Adrenal gland (tissue), 12 donors: ENCODE measurements around the gene HORMAD2. TPM values are rescaled to one million over a fixed set of nuclear protein-coding genes. Genes with fewer than 3 reads are reported as not detected.

ENCODE experiments used
- DNase-seq, 7 donors: peaks; one replicate each; pipeline ENCODE4 v3.0.0-alpha.2; 2019 to 2020
- H3K27ac ChIP-seq, 5 donors: fragments of 200-600 bp; sonication (generic) in 4 of 5; 1 replicate in 3 of 5; 2 replicates in 2 of 5; pipeline versions ENCODE4 v1.5.1 to v1.8.0; 2016 to 2020; ENCODE audit warnings: mild to moderate bottlenecking in 1 of 5
- H3K27me3 ChIP-seq: fragments of 200-600 bp; 2 replicates; pipeline ENCODE4 v1.8.0; 2021
- H3K36me3 ChIP-seq, 2 donors: fragments of 200-600 bp; replicated peaks in 1 of 2; 1 replicate in 1 of 2; 2 replicates in 1 of 2; pipeline versions ENCODE4 v1.5.1 to v1.8.0; 2018 to 2022
- H3K4me1 ChIP-seq, 2 donors: fragments of 200-600 bp; replicated peaks in 1 of 2; 1 replicate in 1 of 2; 2 replicates in 1 of 2; pipeline versions ENCODE4 v1.5.1 to v1.8.0; 2018 to 2021
- H3K4me3 ChIP-seq, 4 donors: fragments of 200-600 bp; sonication (generic) in 3 of 4; one replicate each; pipeline ENCODE4 v1.5.1; 2016 to 2018
- H3K9me3 ChIP-seq, 3 donors: fragments of 200-600 bp; sonication (generic) in 1 of 3; replicated peaks in 1 of 3; 1 replicate in 2 of 3; 2 replicates in 1 of 3; pipeline versions ENCODE4 v1.5.1 to v1.8.0; 2016 to 2021
- CTCF ChIP-seq, 6 experiments: fragments of 450-650 bp in 4 of 6; fragments of 200-600 bp in 2 of 6; sonication (generic) in 1 of 6; IDR thresholded peaks; 1 replicate in 5 of 6; 2 replicates in 1 of 6; pipeline versions ENCODE4 v1.5.1 to v1.8.0; 2016 to 2021; ENCODE audit warnings: antibody characterized with exemption in 6 of 6, mild to moderate bottlenecking in 2 of 6, moderate library complexity in 1 of 6
- POLR2A ChIP-seq, 2 donors: fragments of 450-650 bp; IDR thresholded peaks; one replicate each; pipeline ENCODE4 v1.6.1; 2017; ENCODE audit warnings: antibody characterized with exemption in 2 of 2, mild to moderate bottlenecking in 2 of 2, moderate library complexity in 1 of 2
- WGBS, 4 donors: extraction: QIAGEN DNeasy Blood & Tissue Kit in 2 of 4; methylation state at CpG; one replicate each; pipeline versions ENCODE4 v1.1.5 to v1.1.7; 2013 to 2017; 5-methylcytosine and 5-hydroxymethylcytosine counted together
- intact Hi-C, 2 donors: fragments of 100-400 bp; cut with DNase I; formaldehyde crosslinking; loops; one replicate each; pipeline versions ENCODE4 v1.14.1 to v1.15.0; 2022 to 2023
- polyA plus RNA-seq, 3 donors: library from polyadenylated mRNA; stranded (reverse); fragments of 200-250 nt in 2 of 3; fragments of 350-450 nt in 1 of 3; fragmentation: Illumina TruSeq in 1 of 3; extraction: RNeasy Lipid Tissue Mini Kit (QIAGEN cat#74804) in 1 of 3; gene quantifications; one replicate each; pipeline ENCODE4 v1.2.3, GENCODE V29; 2013 to 2014
- total RNA-seq, 9 donors: library from RNA; depleted of rRNA in 4 of 9; stranded (reverse); fragments of >200 nt in 4 of 9; fragments of 120-200 nt in 1 of 9; fragmentation: NEBNext Ultra II Directional in 1 of 9; extraction: Animal tissue kit (Norgen Biotek cat#: 25700) in 1 of 9; gene quantifications; one replicate each; pipeline versions ENCODE4 v1.1.0 to v1.2.4, GENCODE V29; 2013 to 2023
- donor health status: healthy with polysubstance abuse.
- donor health status: Bipolar disorder and iron deficiency.
- donor health status: DM: yes; HTN: yes; CAD: no.
- donor health status: DM: no; HTN: no; CAD: no.
- donor health status: DM: no; HTN: no; CAD: no.
- donor health status: DM: yes; HTN: yes; CAD: no.

The HORMAD2 gene
- total and polyA plus RNA-seq, 12 donors = not detected

GRCh38 chr22:30180616-30181015, 100.4 kb downstream of the HORMAD2 start:
- no peaks in the 10 kb centered on the region for H3K27me3 ChIP-seq
- DNase-seq = no peak
- intact Hi-C loops = no loop called here
- no peaks in the 10 kb centered on the region for H3K9me3 ChIP-seq
- TF ChIP-seq POLR2A (IDR thresholded peaks at IDR 0.05) = no peak
- TF ChIP-seq CTCF (IDR thresholded peaks at IDR 0.05) = no peak
- H3K27ac ChIP-seq = no peak overlapping the region
- peaks cover 4 to 9% of the 10 kb centered on the region in 2 donors for H3K4me1 ChIP-seq
- H3K4me3 ChIP-seq = no peak overlapping the region
- WGBS, 4 donors = 88 to 94% (median 92%) methylated on average over 3 of the region's 3 CpGs
- no peaks in the 10 kb centered on the region for H3K36me3 ChIP-seq

- no peak for TF ChIP-seq POLR2A (IDR thresholded peaks at IDR 0.05)
- H3K4me1 ChIP-seq = peaks cover 0 to 9% of the 10 kb centered on the region in 2 donors
- no peaks in the 10 kb centered on the region for H3K27me3 ChIP-seq
- H3K27ac ChIP-seq = no peak overlapping the region
- no peaks in the 10 kb centered on the region for H3K36me3 ChIP-seq
- WGBS, 4 donors = 60 to 72% (median 68%) methylated on average over 7 of the region's 7 CpGs
- intact Hi-C loops = no loop called here
- H3K4me3 ChIP-seq = no peak overlapping the region
- DNase-seq = no peak
- no peaks in the 10 kb centered on the region for H3K9me3 ChIP-seq
These were observed 101.4 kb downstream of the HORMAD2 start for GRCh38 chr22:30181459-30182349.

- Histone ChIP-seq H3K4me3 (no peak overlapping the region), H3K36me3 (no peaks in the 10 kb centered on the region), H3K9me3 (no peaks in the 10 kb centered on the region), H3K27me3 (no peaks in the 10 kb centered on the region), H3K4me1 (peaks cover 0 to 9% of the 10 kb centered on the region in 2 donors), H3K27ac (no peak overlapping the region)
- TF ChIP-seq CTCF (IDR thresholded peaks at IDR 0.05) (no peak), POLR2A (IDR thresholded peaks at IDR 0.05) (no peak)
- intact Hi-C loops = no loop called here
- WGBS, 4 donors = 53 to 63% (median 57%) methylated on average over 4 of the region's 4 CpGs
- peak in 1 of 7 donors; percentile 31 for DNase-seq
These were observed 102.1 kb downstream of the HORMAD2 start for GRCh38 chr22:30182350-30182745.

GRCh38 chr22:30182815-30183214, 102.6 kb downstream of the HORMAD2 start:
- Histone ChIP-seq H3K27ac (no peak overlapping the region), H3K36me3 (no peaks in the 10 kb centered on the region), H3K27me3 (no peaks in the 10 kb centered on the region), H3K4me1 (peaks cover 0 to 9% of the 10 kb centered on the region in 2 donors), H3K9me3 (no peaks in the 10 kb centered on the region), H3K4me3 (no peak overlapping the region)
- TF ChIP-seq POLR2A (IDR thresholded peaks at IDR 0.05) (no peak), CTCF (IDR thresholded peaks at IDR 0.05) (no peak)
- intact Hi-C loops = no loop called here
- DNase-seq = no peak
- WGBS, 4 donors = 61 to 66% (median 62%) methylated on average over 4 of the region's 4 CpGs
